Rectal smooth muscle tissue (tissue), 1 donor: Measurements from ENCODE around the gene ETFA.

Source experiments
- H3K27ac ChIP-seq: one replicate; pipeline ENCODE4 v1.7.0; 2013; ENCODE audit warnings: low read depth, low read length, inconsistent platforms
- H3K27me3 ChIP-seq: one replicate; pipeline ENCODE4 v1.7.0; 2013; ENCODE audit warnings: low read length; ENCODE audit not compliant: control insufficient read depth, insufficient read depth
- H3K36me3 ChIP-seq: one replicate; pipeline ENCODE4 v1.7.0; 2013; ENCODE audit warnings: low read length; ENCODE audit not compliant: control insufficient read depth, insufficient read depth
- H3K4me1 ChIP-seq: one replicate; pipeline ENCODE4 v1.7.0; 2013; ENCODE audit warnings: low read length; ENCODE audit not compliant: control insufficient read depth, insufficient read depth
- H3K4me3 ChIP-seq: one replicate; pipeline ENCODE4 v1.7.0; 2013; ENCODE audit warnings: low read length
- H3K9ac ChIP-seq: one replicate; pipeline ENCODE4 v1.7.0; 2013; ENCODE audit warnings: low read length

The ETFA gene

DNA sequence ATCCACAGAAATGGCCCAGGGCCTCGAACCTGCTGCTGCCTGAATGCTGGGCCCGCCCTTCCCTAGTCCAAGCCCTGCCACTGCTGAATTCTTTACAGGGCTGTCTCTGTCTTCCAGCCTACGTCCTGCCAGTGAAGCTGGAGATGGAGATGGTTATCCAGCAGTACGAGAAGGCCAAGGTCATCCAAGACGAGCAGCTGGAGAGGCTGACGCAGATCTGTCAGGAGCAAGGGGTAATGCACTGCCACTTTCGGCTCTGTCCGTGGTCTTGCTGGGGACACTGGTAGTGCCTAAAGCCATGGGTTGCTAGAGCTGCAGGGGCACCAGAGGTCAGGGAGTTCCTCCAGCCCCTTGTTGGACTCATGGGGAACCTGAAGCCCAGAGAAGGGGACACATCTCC, 135.8 kb downstream of the ETFA start:
- H3K4me3 ChIP-seq, result no peak overlapping the region
- no peaks in the 10 kb centered on the region for H3K36me3 ChIP-seq
- H3K27ac ChIP-seq, result no peak overlapping the region
- peaks cover 3% of the 10 kb centered on the region for H3K27me3 ChIP-seq
- H3K4me1 ChIP-seq, result no peaks in the 10 kb centered on the region
- no peak overlapping the region for H3K9ac ChIP-seq

DNA sequence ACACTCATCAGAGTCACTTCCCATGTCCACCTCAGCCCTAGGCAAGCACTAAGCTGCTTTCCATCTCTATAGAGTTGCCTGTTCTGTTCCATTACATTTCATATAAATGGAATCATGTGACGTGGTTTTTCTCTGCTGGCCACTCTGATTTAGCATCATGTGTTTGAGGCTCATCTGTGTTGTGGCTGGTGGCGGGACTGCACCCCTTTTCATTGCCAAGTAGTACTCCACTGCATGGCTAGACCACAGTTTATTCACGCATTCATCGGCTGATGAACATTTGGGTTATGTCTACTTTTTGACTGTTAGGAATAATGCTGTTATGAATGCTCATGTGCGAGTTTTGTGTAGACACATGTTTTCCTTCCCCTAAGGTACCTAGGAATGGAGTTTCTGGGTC, 136.6 kb downstream of the ETFA start:
- Histone ChIP-seq H3K9ac (no peak overlapping the region), H3K27me3 (peaks cover 3% of the 10 kb centered on the region), H3K4me3 (no peak overlapping the region), H3K4me1 (no peaks in the 10 kb centered on the region), H3K27ac (no peak overlapping the region), H3K36me3 (no peaks in the 10 kb centered on the region)

DNA sequence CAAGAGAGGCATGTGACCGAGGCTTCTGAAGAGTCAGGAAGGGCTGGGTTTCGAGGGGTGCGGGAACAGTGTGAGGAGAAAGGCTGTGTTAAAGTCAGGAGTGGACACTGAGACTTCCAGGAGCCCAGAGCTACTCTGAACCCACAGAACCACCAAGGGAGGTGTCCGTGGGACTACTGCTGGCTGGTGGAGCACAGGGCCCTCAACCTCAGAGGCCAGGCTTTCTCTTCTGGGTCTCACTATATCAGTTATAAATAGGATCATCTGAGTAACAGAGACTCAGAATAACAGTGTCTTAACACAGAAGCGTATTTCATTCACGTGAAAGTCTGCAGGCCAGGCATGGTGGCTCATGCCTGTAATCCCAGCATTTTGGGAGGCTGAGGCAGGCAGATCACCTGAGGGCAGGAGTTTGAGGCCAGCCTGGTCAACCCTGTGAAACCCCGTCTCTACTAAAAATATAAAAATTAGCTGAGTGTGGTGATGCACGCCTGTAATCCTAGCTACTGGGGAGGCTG, 137.9 kb downstream of the ETFA start:
- Histone ChIP-seq H3K36me3 (no peaks in the 10 kb centered on the region), H3K4me3 (no peak overlapping the region), H3K27ac (no peak overlapping the region), H3K4me1 (no peaks in the 10 kb centered on the region), H3K27me3 (peaks cover 3% of the 10 kb centered on the region), H3K9ac (no peak overlapping the region)

DNA sequence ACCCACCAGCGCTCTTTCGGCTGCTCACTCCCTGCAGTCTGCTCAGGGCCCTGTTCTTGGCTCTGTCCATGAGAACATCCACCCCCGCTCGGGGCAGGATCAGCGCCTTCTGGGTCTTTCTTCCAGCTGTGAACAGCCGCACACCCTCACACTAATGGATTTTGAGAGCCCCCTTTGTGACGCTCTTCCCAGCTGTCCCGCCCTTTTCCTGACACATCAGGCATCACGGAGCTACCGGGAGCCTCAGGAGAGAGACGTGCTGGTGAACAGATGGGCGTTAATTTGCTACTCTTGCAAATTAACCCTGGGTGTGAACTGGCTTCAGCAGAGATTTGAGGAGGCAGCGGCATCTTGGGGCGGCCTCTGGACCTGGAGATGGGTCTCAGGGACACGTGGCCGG, 138.5 kb downstream of the ETFA start:
- Histone ChIP-seq H3K27me3 (no peaks in the 10 kb centered on the region), H3K27ac (no peak overlapping the region), H3K36me3 (no peaks in the 10 kb centered on the region), H3K4me3 (no peak overlapping the region), H3K4me1 (no peaks in the 10 kb centered on the region), H3K9ac (no peak overlapping the region)

DNA sequence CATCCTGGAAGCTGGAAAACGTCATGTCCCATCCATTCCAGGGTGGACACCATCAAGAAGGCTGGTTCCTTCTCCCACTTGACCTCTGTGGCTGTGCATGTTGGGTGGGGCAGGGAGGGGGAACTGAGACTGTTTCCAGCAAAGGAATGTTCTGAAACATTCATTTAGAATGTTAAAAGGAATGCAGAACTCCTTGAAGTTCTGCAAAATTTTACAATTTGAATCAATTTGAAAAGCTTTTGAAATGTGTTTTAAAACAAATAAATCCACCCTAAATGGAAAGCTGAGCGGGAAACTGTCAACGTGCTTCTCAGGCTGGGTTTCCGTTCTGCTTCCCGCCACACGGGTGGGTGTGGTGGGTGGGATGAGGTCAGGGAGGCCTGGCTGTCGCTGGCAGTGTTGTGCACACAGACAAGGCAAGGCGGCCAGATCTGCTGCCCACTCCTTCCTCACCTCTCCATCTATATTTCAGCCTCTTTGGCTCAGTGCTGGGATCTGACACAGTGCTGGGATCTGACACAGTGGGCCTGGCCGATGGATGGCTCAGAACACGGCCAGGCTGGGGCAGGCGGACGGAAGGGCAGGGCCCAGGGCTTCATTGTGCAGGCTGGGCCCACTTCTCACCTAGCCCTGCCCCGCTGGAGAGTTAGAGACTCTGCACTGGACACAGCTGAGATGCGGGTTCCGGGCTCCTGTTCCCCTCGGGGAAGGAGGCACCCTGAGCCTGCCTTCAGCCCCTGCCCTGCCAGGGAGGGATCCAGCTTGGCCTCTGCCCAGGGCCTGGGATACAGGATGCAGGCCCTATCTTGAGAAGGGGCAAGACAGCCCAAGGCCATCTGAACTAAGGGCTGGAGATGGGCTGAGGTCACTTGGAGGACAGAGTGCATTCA, 141.1 kb downstream of the ETFA start:
- H3K27ac ChIP-seq, result no peak overlapping the region

DNA sequence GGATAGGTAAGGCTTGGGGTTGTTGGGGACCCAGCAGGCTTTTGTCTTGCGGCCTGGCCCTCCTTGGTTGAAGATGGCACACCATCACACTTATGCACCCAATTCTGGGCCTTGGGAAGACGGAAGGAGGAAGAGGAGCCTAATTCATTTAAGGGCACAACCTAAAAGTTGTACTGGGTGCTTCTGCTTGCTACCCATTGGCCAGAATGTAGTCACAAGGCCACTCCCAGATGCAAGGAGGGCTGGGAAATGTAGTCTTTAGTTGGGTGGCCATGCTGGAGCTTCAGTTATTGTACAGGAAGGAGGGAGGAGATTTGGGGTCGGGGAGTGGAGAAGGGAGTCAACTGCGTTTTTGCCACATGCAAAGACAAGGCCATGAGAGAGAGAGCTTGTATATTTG, 142.3 kb downstream of the ETFA start:
- Histone ChIP-seq H3K4me1 (no peaks in the 10 kb centered on the region), H3K27ac (no peak overlapping the region), H3K27me3 (no peaks in the 10 kb centered on the region), H3K9ac (no peak overlapping the region), H3K4me3 (no peak overlapping the region), H3K36me3 (no peaks in the 10 kb centered on the region)

More for the DNA sequence above, 141.1 kb downstream of the ETFA start:
- Histone ChIP-seq H3K9ac (no peak overlapping the region), H3K36me3 (no peaks in the 10 kb centered on the region), H3K27me3 (no peaks in the 10 kb centered on the region), H3K4me3 (no peak overlapping the region), H3K4me1 (no peaks in the 10 kb centered on the region)

DNA sequence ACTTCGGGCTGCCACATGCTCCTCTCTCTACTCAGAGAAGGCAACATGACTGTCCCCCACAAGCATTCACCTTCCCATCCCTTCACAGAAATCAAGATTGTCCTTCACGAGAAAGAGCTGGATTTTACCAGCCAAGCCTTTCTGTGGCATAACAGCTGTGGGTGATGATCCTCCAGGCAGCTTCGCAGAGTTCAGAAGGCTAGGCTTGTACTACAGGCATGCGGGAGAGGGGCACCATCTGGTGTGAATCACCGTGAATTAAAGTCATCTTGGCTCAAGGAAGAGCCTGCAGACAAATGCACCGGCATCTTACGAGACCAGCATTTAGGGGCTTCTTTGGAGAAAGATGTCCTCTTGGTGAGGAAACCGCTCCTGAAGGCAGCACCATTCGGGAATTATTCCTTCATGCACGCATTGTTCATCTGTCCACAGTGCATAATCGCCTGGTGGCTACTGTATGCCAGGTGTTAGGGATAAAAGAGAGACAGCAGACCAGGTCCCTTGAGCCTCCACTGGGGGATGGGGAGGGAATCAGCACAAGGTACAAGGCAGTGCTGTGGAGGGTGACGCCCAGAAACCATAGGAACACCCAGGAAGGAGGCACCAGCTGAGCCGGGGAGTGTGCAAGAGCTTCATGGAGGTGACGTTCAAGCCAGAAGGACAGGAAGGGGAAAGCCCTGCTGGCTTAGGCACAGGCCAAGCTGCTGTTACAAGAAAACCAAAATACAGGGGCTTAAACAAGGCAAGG, 142.9 kb downstream of the ETFA start:
- H3K4me1 ChIP-seq, result no peaks in the 10 kb centered on the region
- H3K36me3 ChIP-seq, result no peaks in the 10 kb centered on the region
- H3K27me3 ChIP-seq, result no peaks in the 10 kb centered on the region
- no peak overlapping the region for H3K9ac ChIP-seq
- no peak overlapping the region for H3K4me3 ChIP-seq
- no peak overlapping the region for H3K27ac ChIP-seq

DNA sequence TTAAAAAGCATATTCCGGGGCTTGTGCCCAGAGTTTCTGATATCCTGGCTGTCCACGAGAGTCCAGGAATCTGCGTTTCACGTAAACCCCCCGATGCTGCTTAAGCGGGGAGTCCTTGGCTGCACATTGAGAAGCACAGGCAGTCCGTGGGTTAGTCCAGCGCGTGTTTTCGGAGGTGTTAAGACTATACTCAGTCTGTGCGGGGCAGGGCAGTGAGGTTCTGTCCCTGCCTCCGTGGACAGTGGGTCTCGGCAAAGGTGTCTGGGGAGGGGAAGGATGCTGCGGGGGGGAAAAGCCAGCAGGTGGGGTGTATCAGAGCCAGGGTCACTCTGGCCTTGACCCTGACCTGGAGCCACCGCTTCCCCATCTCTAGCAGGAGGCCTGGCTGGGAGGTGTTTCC, 145.3 kb downstream of the ETFA start:
- no peaks in the 10 kb centered on the region for H3K27me3 ChIP-seq
- H3K36me3 ChIP-seq, result no peaks in the 10 kb centered on the region
- no peaks in the 10 kb centered on the region for H3K4me1 ChIP-seq
- no peak overlapping the region for H3K9ac ChIP-seq
- H3K27ac ChIP-seq, result no peak overlapping the region
- no peak overlapping the region for H3K4me3 ChIP-seq
